K562 (cell line): ENCODE data around the gene RNF2. TPM values are rescaled to one million over a fixed set of nuclear protein-coding genes. Genes with fewer than 3 reads are reported as not detected.

Experiments
- ATAC-seq: fragments of 200-7000 bp; cut with Tn5 transposase; 3 replicates; pipeline ENCODE4 v1.9.1; 2020; ENCODE audit warnings: moderate library complexity
- BruUV-seq: library from RNA; stranded (reverse); fragments of 400-500 nt; replicated peaks from 2 replicates; lab custom pipeline; 2021; lab: Mats Ljungman, UMichigan
- CTCF ChIA-PET: fragments of 300-600 bp; formaldehyde crosslinking; extraction: SDS; loops from one replicate; lab custom pipeline; 2021; ENCODE audit warnings: low intra/inter-chr PET ratio; lab: Yijun Ruan, JAX
- POLR2A ChIA-PET: fragments of 300-600, 350-650 bp; sonication (Branson Sonifier 250); formaldehyde crosslinking; extraction: SDS; loops from one replicate; lab custom pipeline; 2021; ENCODE audit warnings: antibody characterized with exemption, inconsistent platforms; lab: Yijun Ruan, JAX
- DNase-seq, 4 experiments: peaks; one replicate each; pipeline versions ENCODE4 v3.0.0 to v3.0.0-alpha.2; 2011 to 2018; ENCODE audit warnings: low spot score in 3 of 4, mixed read lengths in 3 of 4; ENCODE audit errors: extremely low read depth in 1 of 4
- FAIRE-seq: peaks from 2 replicates; lab custom pipeline; 2011; peaks lifted over from hg19 to GRCh38; lab: Jason Lieb, UNC
- H2AFZ ChIP-seq: 2 replicates; pipeline ENCODE4 v1.6.0; 2011; ENCODE audit warnings: low read depth, low read length, control low read depth, inconsistent platforms
- H3K27ac ChIP-seq: fragments of 200-600 bp; 3 replicates; pipeline ENCODE4 v1.8.0; 2011; ENCODE audit warnings: low read depth, mild to moderate bottlenecking, control low read depth, inconsistent platforms, low read length, moderate library complexity, mixed read lengths; ENCODE audit errors: extremely low read depth
- H3K27me3 ChIP-seq, 2 experiments: fragments of 300-600 bp in 1 of 2; 2 replicates in 1 of 2; 3 replicates in 1 of 2; pipeline versions ENCODE4 v1.6.0 to v1.8.0; 2011; ENCODE audit warnings: inconsistent platforms in 2 of 2, low read length in 2 of 2, mild to moderate bottlenecking in 1 of 2, mixed read lengths in 1 of 2, moderate library complexity in 1 of 2; ENCODE audit not compliant: control insufficient read depth in 2 of 2, insufficient read depth in 2 of 2
- H3K36me3 ChIP-seq: fragments of 300-600 bp; 3 replicates; pipeline ENCODE4 v1.8.0; 2011; ENCODE audit warnings: mild to moderate bottlenecking, low read length, inconsistent platforms; ENCODE audit not compliant: control insufficient read depth, insufficient read depth
- H3K4me1 ChIP-seq, 2 experiments: fragments of 200-600 bp in 1 of 2; replicated peaks in 1 of 2; 2 replicates in 1 of 2; 3 replicates in 1 of 2; pipeline versions ENCODE4 v1.5.1 to v1.8.0; 2011; ENCODE audit warnings: inconsistent platforms in 2 of 2, low read length in 2 of 2, mild to moderate bottlenecking in 1 of 2, mixed read lengths in 1 of 2, moderate library complexity in 1 of 2; ENCODE audit not compliant: control insufficient read depth in 2 of 2, insufficient read depth in 2 of 2
- H3K4me2 ChIP-seq: 2 replicates; pipeline ENCODE4 v1.6.1; 2011; ENCODE audit warnings: low read length, control low read depth, inconsistent platforms, mixed read lengths; ENCODE audit not compliant: insufficient read depth
- H3K4me3 ChIP-seq: fragments of 200-600 bp; sonication (generic), shearing (Covaris generic); 2 replicates; pipeline ENCODE4 v1.5.1; 2016; ENCODE audit warnings: control low read depth, inconsistent platforms
- H3K79me2 ChIP-seq: fragments of 200-600 bp; 3 replicates; pipeline ENCODE4 v1.8.0; 2011; ENCODE audit warnings: low read length, inconsistent platforms; ENCODE audit not compliant: control insufficient read depth, insufficient read depth
- H3K9ac ChIP-seq, 2 experiments: 2 replicates each; pipeline versions ENCODE4 v1.6.0 to v1.6.1; 2011; ENCODE audit warnings: low read depth in 2 of 2, low read length in 2 of 2, control low read depth in 1 of 2, inconsistent platforms in 1 of 2, mild to moderate bottlenecking in 1 of 2, mixed read lengths in 1 of 2; ENCODE audit not compliant: insufficient read depth in 1 of 2
- H3K9me1 ChIP-seq: one replicate; pipeline ENCODE4 v1.6.0; 2011; ENCODE audit warnings: inconsistent platforms, mild to moderate bottlenecking, low read length, moderate library complexity; ENCODE audit not compliant: control insufficient read depth, insufficient read depth
- H3K9me3 ChIP-seq: replicated peaks from 2 replicates; pipeline ENCODE4 v1.5.1; 2011; ENCODE audit warnings: low read depth, low read length, inconsistent platforms; ENCODE audit not compliant: control insufficient read depth, insufficient read depth
- H4K20me1 ChIP-seq: replicated peaks from 2 replicates; pipeline ENCODE4 v1.6.1; 2011; ENCODE audit warnings: low read length, inconsistent platforms, mixed read lengths; ENCODE audit not compliant: control insufficient read depth, insufficient read depth
- C11orf30 ChIP-seq: fragments of 450-650 bp; IDR thresholded peaks from 2 replicates; pipeline ENCODE4 v1.6.1; 2016; ENCODE audit warnings: low read depth, mild to moderate bottlenecking
- CHD1 ChIP-seq: fragments of 200-600 bp; sonication (generic); IDR thresholded peaks from one replicate; pipeline ENCODE4 v1.6.1; 2012; ENCODE audit warnings: mild to moderate bottlenecking, moderate library complexity, low read length, inconsistent platforms
- GATAD2B ChIP-seq: fragments of 450-650 bp; IDR thresholded peaks from 2 replicates; pipeline ENCODE4 v1.6.1; 2017; ENCODE audit warnings: mild to moderate bottlenecking, borderline replicate concordance
- MAFG ChIP-seq: fragments of 450-650 bp; conservative IDR thresholded peaks from 2 replicates; pipeline ENCODE4 v1.6.1; 2016; ENCODE audit warnings: missing genetic modification characterization, missing compliant biosample characterization
- MBD2 ChIP-seq: sonication (generic); IDR thresholded peaks from 2 replicates; pipeline ENCODE4 v1.6.1; 2016; ENCODE audit warnings: low read depth, borderline replicate concordance
- PCBP1 ChIP-seq: fragments of 200-400 bp; formaldehyde crosslinking; IDR thresholded peaks from 2 replicates; pipeline ENCODE4 v1.6.1; 2018; ENCODE audit warnings: mild to moderate bottlenecking, low read depth, low read length; ENCODE audit not compliant: poor library complexity, severe bottlenecking
- POLR2AphosphoS2 ChIP-seq: IDR thresholded peaks from 2 replicates; pipeline ENCODE4 v1.6.1; 2012; ENCODE audit warnings: low read length, improper control_type of control experiment
- SOX6 ChIP-seq: fragments of 450-650 bp; IDR thresholded peaks from 2 replicates; pipeline ENCODE4 v1.6.1; 2014; ENCODE audit warnings: mild to moderate bottlenecking
- TAL1 ChIP-seq: fragments of 450-650 bp; IDR thresholded peaks from 2 replicates; pipeline ENCODE4 v1.6.1; 2016; ENCODE audit warnings: mild to moderate bottlenecking
- ZNF316 ChIP-seq: fragments of 450-650 bp; IDR thresholded peaks from 2 replicates; pipeline ENCODE4 v1.6.1; 2016
- WGBS: fragments of 100-300 bp; shearing (Covaris generic); methylation state at CpG from one replicate; pipeline ENCODE4 v1.1.6; 2016; ENCODE audit warnings: low coverage, mixed read lengths; ENCODE audit not compliant: insufficient coverage; ENCODE audit errors: missing lambda C conversion rate; 5-methylcytosine and 5-hydroxymethylcytosine counted together
- in situ Hi-C: fragments of 300-500 bp; cut with MboI; formaldehyde crosslinking; loops from 4 replicates; pipeline ENCODE4 v1.15.0; 2018; ENCODE audit warnings: inconsistent platforms, mixed read lengths
- intact Hi-C: fragments of 100-400 bp; cut with micrococcal nuclease; formaldehyde crosslinking; loops from 2 replicates; pipeline ENCODE4 v1.14.2; 2022
- polyA plus RNA-seq, 8 experiments: library from polyadenylated mRNA; depleted of rRNA in 4 of 8; stranded (reverse) in 5 of 8; unstranded in 3 of 8; fragments of >200 nt; fragmentation: Nextera tagmentation in 2 of 8; fragmentation: Illumina TruSeq in 1 of 8; extraction: Ambion mirVana in 2 of 8; extraction: Trizol in 1 of 8; gene quantifications; 2 replicates each; pipeline versions ENCODE4 v1.2.1 to v1.2.3, GENCODE V29; 2011 to 2014; ENCODE audit warnings: inconsistent platforms in 1 of 8, missing spikeins in 1 of 8
- total RNA-seq, 7 experiments: library from RNA; depleted of rRNA in 6 of 7; stranded (reverse); fragments of >200 nt in 6 of 7; fragmentation: Illumina TruSeq in 2 of 7; extraction: Trizol in 2 of 7; gene quantifications; 2 replicates each; pipeline versions ENCODE4 v1.2.1 to v1.2.3, GENCODE V29; 2011 to 2021; ENCODE audit warnings: low replicate concordance in 1 of 7
- TF ChIP-seq, protein P1 (sequence below), 2 experiments: fragments of 450-650 bp in 1 of 2; IDR thresholded peaks; 2 replicates each; pipeline ENCODE4 v1.6.1; 2011 to 2017; ENCODE audit warnings: low read depth in 2 of 2, antibody characterized with exemption in 1 of 2, borderline replicate concordance in 1 of 2, low read length in 1 of 2, mild to moderate bottlenecking in 1 of 2, mixed read lengths in 1 of 2; ENCODE audit not compliant: control insufficient read depth in 1 of 2
- TF ChIP-seq, protein P2 (sequence below): fragments of 450-650 bp; formaldehyde crosslinking; IDR thresholded peaks from 2 replicates; pipeline ENCODE4 v1.4.0; 2020; ENCODE audit warnings: mild to moderate bottlenecking, moderate library complexity

The RNF2 gene
- total and polyA plus RNA-seq, 9 of the 15 experiments (the other 6 are each of a cell fraction or from before 2014, with no cell fraction given) = 7.1 to 66.5 (median 32.9) TPM

DNA sequence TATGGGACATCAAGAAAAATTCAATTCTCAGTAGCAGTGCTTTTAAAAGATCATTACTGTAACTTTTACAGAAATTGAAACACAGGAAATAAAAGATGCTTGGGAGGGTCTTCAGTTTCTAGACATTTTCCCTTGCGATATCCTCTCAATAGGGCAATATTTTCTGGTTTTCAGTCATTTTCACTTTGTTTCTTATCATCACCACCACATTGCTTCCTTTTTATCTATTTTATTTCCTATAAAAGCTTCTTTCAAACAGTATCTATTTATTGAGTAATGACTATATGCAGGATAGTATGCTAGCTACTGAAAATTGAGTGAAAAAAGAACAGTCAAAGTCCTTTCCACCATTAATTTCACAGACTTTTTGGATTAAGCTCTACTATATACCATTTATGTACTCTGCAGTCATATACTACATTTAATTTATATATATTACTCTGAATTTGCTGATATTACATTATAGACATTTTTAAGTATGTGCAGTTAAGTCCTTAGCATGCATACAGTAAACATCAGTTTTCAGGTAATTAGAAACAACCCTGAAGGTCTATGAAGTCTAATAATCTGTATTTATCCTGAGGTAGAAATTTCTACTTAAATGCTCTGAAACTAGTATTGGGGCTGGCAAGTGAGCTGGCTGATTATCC is 92.7 kb downstream of the RNF2 start:
- H3K27me3 ChIP-seq = no peaks in the 10 kb centered on the region
- no peaks in the 10 kb centered on the region for H3K4me1 ChIP-seq
- H3K9me1 ChIP-seq = no peaks in the 10 kb centered on the region
- ATAC-seq (no peak), DNase-seq (no peak), FAIRE-seq (no peak)
- no peak overlapping the region for H2AFZ ChIP-seq
- no peak overlapping the region for H3K4me2 ChIP-seq
- peaks cover 3% of the 10 kb centered on the region; the same call in 1 of the 2 replicates for H3K9me3 ChIP-seq
- H3K4me3 ChIP-seq = no peak overlapping the region
- H3K27ac ChIP-seq = no peak overlapping the region
- ChIA-PET POLR2A (interaction anchor here (0.6 to 1.2 kb wide), 4 partner anchors 30 to 168 kb away, joined by 3 read pairs; no protein-coding TSS in a partner anchor), CTCF (no interaction called here)
- H3K79me2 ChIP-seq = no peaks in the 10 kb centered on the region
- no peaks in the 10 kb centered on the region for H4K20me1 ChIP-seq
- intact Hi-C loops = no loop called here
- BruUV-seq = no TSS peak
- H3K36me3 ChIP-seq = peaks cover 27% of the 10 kb centered on the region; the same call in 2 of the 3 replicates
- 88% methylated on average over 1 of the region's 1 CpG for WGBS
- H3K9ac ChIP-seq = no peak overlapping the region
- TF ChIP-seq SOX6 (no peak), ZNF316 (peak; percentile 74), POLR2AphosphoS2 (no peak), C11orf30 (peak; percentile 68), MAFG (peak; percentile 28; the same call in 1 of the 2 replicates)
- in situ Hi-C loops = no loop called here

DNA sequence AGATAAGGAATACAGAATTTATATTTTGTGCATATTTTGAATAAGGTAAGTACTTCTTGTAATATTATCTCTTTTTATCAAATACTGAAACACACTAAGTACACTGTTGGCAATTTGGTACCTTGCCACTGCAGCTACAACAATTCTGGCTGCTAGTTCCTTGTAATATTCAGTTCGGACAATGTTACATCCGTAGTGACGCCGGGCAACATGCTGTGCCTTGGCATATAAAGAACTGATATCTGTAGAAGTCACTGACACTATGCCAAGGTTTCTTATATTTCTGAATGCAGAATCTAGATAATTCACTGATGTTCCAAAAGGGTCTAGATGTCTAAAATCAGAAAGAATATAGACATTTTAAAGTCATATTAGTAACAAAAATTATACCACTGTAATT is 93.9 kb downstream of the RNF2 start:
- ChIA-PET CTCF (no interaction called here), POLR2A (no interaction called here)
- H4K20me1 ChIP-seq = no peaks in the 10 kb centered on the region
- H2AFZ ChIP-seq = no peak overlapping the region
- H3K4me1 ChIP-seq = no peaks in the 10 kb centered on the region
- H3K36me3 ChIP-seq = peaks cover 28% of the 10 kb centered on the region; the same call in 2 of the 3 replicates
- no peaks in the 10 kb centered on the region for H3K27me3 ChIP-seq
- intact Hi-C loops = no loop called here
- 98% methylated on average over 4 of the region's 4 CpGs for WGBS
- ATAC-seq (no peak), FAIRE-seq (no peak), DNase-seq (no peak)
- H3K4me2 ChIP-seq = no peak overlapping the region
- no peak overlapping the region for H3K9ac ChIP-seq
- in situ Hi-C loops = no loop called here
- H3K9me3 ChIP-seq = no peaks in the 10 kb centered on the region
- BruUV-seq = no TSS peak
- H3K79me2 ChIP-seq = no peaks in the 10 kb centered on the region
- no peak overlapping the region for H3K4me3 ChIP-seq
- H3K9me1 ChIP-seq = no peaks in the 10 kb centered on the region
- no peak overlapping the region for H3K27ac ChIP-seq
- TF ChIP-seq CHD1 (no peak), PCBP1 (no peak), MBD2 (no peak), GATAD2B (no peak), TAL1 (no peak)
- TF ChIP-seq, protein P1, sequence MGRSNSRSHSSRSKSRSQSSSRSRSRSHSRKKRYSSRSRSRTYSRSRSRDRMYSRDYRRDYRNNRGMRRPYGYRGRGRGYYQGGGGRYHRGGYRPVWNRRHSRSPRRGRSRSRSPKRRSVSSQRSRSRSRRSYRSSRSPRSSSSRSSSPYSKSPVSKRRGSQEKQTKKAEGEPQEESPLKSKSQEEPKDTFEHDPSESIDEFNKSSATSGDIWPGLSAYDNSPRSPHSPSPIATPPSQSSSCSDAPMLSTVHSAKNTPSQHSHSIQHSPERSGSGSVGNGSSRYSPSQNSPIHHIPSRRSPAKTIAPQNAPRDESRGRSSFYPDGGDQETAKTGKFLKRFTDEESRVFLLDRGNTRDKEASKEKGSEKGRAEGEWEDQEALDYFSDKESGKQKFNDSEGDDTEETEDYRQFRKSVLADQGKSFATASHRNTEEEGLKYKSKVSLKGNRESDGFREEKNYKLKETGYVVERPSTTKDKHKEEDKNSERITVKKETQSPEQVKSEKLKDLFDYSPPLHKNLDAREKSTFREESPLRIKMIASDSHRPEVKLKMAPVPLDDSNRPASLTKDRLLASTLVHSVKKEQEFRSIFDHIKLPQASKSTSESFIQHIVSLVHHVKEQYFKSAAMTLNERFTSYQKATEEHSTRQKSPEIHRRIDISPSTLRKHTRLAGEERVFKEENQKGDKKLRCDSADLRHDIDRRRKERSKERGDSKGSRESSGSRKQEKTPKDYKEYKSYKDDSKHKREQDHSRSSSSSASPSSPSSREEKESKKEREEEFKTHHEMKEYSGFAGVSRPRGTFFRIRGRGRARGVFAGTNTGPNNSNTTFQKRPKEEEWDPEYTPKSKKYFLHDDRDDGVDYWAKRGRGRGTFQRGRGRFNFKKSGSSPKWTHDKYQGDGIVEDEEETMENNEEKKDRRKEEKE (IDR thresholded peaks at IDR 0.05; ENCODE audit: borderline replicate concordance in 1 of 2, control insufficient read depth in 1 of 2, low read depth in 2 of 2, low read length in 1 of 2) = no peak
- TF ChIP-seq, protein P2, sequence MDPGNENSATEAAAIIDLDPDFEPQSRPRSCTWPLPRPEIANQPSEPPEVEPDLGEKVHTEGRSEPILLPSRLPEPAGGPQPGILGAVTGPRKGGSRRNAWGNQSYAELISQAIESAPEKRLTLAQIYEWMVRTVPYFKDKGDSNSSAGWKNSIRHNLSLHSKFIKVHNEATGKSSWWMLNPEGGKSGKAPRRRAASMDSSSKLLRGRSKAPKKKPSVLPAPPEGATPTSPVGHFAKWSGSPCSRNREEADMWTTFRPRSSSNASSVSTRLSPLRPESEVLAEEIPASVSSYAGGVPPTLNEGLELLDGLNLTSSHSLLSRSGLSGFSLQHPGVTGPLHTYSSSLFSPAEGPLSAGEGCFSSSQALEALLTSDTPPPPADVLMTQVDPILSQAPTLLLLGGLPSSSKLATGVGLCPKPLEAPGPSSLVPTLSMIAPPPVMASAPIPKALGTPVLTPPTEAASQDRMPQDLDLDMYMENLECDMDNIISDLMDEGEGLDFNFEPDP (CRISPR knock-in tag) = no peak
